Activated T-cell treated with anti-CD3 and anti-CD28 coated beads for 24 hours (primary cell): ENCODE data around the gene HAND1.

ENCODE experiments used
- DNase-seq: peaks from one replicate; pipeline ENCODE4 v3.0.0-alpha.2; 2020; ENCODE audit warnings: low read depth

Gene HAND1

DNA sequence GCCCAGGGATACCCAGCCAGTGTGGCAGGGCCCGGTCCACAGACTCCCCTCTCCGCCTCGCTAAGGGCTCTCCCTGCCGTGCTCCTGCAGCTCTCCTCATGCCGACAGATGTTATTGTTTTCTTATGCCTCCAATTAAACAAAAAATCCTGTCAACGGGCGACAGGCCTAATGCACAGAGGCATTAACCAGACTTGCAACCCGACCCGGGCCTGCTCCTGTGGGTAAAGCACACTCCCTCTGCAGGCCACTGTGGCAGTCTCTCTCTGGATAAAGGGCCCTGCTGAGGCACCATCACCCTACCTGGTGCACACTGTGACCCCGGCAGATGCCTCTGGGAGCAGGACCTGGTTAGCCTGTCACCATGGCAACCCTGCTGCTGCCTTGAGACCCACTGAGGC, 27.5 kb upstream of the HAND1 start:
- DNase-seq: no peak

- DNase-seq: no peak
Observed at GRCh38 chr5:154503698-154504039, 25.6 kb upstream of the HAND1 start.

DNA sequence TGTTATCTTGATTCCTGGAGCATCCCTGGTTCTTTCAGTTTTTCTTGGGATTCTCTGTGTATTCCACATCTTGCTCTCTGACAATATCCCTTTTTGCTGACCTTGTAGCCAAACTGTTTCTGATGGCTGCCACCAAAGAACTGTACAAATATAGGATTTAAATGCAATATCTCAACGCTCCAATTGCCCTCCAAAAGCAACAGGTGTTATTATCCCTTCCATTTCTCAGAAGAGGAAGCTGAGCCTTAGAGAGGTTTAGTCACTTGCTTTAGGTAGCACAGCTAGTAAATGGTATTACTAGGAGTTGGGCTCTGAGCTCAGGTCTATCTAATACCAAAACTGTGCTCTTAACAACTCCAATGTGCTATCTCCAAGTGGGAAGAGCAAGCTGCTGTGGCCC, 24.2 kb upstream of the HAND1 start:
- no peak for DNase-seq

- DNase-seq: no peak
Observed at GRCh38 chr5:154501566-154501965, 23.5 kb upstream of the HAND1 start.

- DNase-seq: no peak
Observed at GRCh38 chr5:154498994-154499393, 21.0 kb upstream of the HAND1 start.

GRCh38 chr5:154498591-154498990, 20.6 kb upstream of the HAND1 start:
- DNase-seq: no peak

DNA sequence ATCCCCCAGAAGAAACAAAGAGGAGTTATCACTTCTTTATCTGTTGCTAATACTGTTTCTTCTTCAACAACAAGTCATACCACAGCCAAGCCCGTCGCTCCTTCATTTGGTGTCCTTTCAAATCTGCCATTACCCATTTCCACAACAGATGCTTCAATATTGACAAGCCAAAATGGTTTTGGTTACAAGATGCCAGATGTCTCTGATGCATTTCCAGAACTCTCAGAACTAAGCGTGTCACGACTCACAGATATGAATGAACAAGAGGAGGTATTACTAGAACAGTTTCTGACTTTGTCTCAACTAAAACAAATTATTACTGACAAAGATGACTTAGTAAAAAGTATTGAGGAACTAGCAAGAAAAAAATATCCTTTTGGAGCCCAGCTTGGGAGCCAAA, 16.0 kb upstream of the HAND1 start:
- DNase-seq: no peak

DNA sequence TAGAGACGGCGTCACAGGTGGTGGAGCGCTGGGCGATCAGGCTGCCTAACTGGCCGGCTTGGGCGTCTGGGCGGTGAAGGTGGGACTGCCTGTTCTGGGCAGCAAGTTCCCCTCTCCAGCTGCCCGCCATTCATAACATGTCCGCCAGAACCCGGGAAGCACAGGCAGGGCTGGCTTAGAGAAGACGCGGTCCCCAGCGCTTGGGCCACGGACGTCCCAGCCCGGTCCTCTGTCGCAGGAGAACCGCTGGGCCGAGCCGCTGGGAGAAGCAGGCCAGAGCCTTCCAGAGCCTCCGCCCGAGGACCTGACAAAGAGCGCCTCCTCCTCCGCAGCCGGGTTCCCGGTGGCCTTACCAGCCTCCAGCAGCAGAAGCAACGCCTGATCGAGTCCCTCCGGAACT, 15.2 kb upstream of the HAND1 start:
- DNase-seq: no peak

DNA sequence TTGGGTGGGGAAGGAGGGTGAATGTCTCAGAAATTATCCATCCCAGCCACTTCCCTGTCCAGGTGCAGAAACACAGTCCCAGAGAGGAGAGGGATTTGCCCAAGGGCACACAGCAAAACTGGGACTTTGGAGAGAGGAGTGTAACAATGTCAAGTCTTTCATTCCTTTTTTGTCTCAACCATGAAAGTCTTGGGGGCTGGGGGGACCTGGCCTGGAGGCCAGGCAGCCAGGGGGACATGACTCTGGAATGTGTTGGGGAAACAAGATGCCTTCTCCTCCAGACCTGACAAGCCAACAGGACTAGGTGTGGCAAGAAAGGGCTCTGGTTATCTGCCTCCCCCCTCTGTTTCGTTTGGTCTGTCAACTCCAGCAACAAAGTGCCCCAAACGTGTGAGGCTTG, 13.9 kb upstream of the HAND1 start:
- DNase-seq: no peak

DNA sequence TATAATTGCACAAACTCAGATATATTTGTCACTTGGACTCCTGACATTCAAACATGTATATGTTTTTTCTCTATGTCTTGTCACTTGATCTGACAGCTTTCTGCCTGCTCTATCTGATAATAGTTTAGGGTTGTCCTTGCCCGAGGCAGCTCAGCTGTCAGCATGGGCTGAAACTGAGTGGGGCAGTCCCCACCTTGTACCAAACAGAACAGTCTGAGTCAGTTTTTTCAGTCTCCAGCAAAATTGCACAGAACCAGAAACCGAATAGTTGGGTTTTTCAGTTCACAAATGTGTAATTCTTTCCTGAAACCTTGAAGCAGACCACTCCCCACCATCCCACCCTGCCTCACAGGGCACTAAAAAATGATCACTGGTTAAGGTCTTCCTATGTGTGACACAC, 9.5 kb upstream of the HAND1 start:
- DNase-seq: peak; percentile 56

- no peak for DNase-seq
Observed at GRCh38 chr5:154486427-154486866, 8.4 kb upstream of the HAND1 start.

DNA sequence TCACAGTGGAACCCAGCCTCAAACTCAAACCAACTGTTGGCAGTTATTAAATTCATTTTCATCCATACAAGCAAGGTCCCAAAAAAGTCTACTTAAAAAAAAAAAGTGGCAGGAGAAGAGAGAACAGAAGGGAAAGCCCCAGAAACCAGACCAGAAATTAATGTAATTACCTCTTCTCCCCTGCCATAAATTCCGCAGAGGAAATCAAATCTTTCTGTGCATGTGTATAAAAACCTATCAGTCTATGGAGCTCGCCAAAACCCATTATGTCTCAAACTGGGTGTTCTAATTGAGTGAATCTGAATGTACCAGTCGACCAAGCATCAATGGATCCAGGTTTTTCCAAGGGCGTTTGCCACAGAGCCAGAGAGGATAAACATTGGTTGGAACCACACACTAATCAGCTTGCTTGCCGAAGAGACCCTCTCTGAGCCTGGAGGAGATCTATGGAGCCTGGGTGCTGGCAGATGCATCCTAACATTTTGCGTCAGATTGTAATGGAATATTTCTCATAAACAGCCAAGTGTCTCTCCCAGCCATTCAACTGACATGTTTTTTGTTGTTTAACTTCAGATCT, 7.9 kb upstream of the HAND1 start:
- no peak for DNase-seq

- no peak for DNase-seq
Observed at GRCh38 chr5:154485096-154485491, 7.1 kb upstream of the HAND1 start.

DNA sequence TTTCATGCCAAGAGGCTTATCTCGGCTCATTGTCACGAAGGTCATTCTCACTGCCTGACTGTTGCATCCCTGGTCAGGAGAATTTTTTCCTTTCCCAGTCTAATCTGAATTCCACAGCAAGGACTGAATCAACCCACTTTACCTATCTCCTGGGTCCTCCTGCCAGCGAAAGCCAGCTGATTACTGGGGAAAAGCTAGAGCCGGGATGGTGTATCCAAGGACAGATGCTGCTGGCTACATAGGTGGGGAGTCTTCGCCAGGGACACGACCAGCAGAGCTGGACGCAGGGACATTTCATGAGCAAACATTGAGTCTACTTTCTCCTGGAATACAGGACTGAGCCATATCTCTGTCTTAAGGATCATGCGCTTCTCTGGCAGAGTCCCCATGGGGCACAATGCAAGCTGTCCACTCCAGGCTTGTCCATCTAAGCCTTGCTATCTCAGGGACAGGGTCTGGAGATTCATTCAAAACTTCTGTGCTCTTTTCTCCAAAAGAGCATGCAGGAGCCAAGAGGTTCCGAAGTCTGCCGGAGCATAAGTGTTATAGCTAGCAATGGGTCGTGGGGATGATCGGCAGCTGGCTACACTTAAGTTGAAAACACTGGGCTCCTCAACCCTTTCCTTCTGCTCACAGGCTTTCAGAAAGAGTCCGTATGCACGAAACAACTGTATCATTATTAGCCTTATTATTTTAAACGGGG, 6.5 kb upstream of the HAND1 start:
- no peak for DNase-seq

- no peak for DNase-seq
Observed at GRCh38 chr5:154483654-154484392, 5.8 kb upstream of the HAND1 start.

DNA sequence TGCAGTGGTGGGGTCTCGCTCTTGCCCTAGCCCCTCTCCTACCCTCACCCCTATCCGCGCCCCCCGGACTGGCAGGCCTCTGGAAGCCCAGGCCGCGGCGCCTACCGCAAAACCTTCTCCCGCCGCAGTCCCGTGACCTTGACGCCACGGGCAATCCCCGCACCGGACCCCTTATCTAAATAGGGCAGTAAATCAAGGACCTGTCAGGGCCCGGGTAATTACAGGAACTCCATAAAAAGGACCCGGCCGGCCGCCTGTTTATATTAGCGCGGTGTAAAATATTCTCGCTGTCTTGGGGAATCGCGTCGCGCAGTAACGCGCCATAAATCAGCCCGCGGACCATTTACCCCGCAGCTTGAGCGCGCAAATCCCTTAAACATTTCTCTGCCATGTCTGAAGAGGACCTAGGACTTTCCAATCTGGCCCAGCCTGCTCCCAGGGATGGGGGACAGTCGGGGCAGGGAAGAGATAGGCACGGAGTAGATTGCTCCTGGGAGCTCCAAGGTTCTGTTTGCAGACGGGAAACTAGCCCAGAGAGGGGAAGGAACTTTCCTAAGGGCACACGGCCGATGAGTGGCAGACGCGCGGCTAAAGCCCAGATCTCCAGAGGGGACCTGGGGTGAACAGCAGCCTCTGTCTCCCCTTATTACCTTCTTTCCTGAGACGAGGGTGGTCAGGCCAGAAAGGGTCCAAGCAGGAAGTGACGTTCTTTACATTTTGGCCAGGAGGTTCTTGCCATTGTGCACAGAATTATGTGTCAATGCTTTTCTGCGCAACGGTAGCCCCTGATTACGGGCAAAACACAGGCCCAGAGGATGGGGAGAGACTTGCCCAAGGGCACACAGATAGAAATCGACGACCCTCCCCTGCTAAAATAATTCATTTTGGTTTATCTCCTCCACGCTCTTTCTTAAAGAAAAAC, 4.8 kb upstream of the HAND1 start:
- no peak for DNase-seq

- DNase-seq: no peak
Observed at GRCh38 chr5:154481584-154482381, 3.8 kb upstream of the HAND1 start.

GRCh38 chr5:154480847-154481246, 2.8 kb upstream of the HAND1 start:
- DNase-seq: no peak

DNA sequence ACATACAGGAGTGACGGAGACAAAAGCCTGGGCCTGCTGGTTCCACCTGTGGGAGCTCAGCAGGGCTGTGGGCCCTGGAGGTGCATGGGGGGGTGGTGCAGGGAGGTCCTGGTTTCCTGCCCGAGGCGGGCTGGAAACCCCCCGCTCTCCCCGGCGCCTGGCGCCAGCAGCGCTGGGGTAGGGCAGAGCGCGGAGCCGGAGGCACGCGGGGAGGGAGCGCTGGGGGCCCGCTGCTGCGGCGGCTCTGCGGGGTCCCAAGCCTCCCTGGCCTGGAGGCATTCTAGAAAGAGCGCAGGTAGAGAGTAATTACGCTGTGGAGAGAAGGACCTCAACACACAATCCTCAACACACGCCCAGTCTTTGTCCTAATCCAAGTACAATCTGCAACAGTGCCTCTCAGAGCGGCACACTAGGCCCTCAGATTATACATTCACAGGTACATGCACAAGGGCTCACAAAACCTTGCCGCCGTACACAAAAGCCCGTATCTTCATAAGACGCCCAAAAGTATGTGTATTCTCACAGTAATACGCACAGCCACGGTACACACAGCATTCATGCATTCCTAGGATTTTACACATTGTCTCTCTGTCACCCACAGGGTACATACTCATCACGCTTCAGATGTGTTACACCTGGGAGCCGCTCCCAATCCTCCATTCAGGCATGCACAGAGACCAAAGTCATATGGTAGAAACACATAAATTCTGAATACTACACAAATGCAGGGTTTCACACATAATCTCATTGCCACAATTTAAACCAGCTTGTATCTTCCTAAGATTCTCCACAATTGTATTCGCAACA, 2.1 kb upstream of the HAND1 start:
- DNase-seq: no peak

DNA sequence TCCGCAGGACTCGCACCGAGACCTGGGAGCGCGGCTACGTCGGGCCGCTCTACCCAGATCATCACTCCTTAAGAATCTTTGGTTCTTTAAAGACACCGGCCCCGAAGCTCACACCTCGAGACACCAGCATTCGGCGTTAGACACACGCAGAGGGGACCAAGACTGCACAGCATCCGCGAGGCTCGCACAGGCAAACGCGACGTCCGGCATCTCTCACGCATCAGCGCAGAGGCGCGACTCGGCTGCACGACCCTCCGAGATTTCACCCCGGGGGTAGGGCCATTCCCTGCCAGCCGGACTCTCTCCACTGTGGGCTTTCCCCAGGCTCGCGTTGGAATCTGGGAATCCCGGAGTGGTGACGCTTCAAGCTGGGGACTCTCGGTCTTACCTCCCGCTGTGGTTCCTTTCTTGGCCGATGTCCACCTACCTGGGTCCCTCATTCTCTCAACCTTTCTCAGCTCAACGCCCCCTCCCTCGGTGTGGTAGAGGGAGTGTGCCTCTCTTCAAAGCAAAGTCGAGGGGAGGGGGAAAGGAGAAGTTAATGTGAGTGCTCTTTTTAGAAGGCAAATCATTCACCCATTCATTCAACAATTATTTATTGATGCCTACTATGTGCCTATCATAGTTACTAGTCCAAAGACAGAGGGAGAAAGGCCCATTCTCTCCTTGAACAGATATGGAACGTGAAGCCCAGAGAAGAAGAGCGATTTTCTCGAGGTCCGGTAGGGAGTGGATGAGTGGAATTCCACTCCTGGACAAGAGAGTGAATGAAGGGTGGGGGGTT, 1.3 kb upstream of the HAND1 start:
- DNase-seq: no peak
